Endothelial cell of umbilical vein (primary cell): ENCODE data around the gene IDNK. TPM values are rescaled to one million over a fixed set of nuclear protein-coding genes. Genes with fewer than 3 reads are reported as not detected.

Experiments used
- polyA plus RNA-seq, 4 experiments: library from polyadenylated mRNA; depleted of rRNA in 3 of 4; stranded (reverse) in 3 of 4; unstranded in 1 of 4; fragments of >200 nt; gene quantifications; 2 replicates each; pipeline versions ENCODE4 v1.2.1 to v1.2.3, GENCODE V29; 2011 to 2012; ENCODE audit warnings: missing spikeins in 1 of 4
- small RNA-seq: library from RNA; depleted of rRNA; stranded (forward); fragments of <200 nt; gene quantifications from one replicate; pipeline ENCODE3, GENCODE V24; 2012; ENCODE audit warnings: low replicate concordance, low read depth; ENCODE audit not compliant: insufficient read depth, insufficient read length
- total RNA-seq: library from RNA; stranded (reverse); gene quantifications from 2 replicates; pipeline ENCODE4 v1.2.3, GENCODE V29; 2021

The IDNK gene
- total and polyA plus RNA-seq, 2 donors (not counting 3 experiments of a cell fraction or from before 2014, with no cell fraction given): 2.7 to 4.5 TPM

Small RNA genes within 50 kb of the gene (small RNA-seq; reads per million reads assigned to genes)
- gene RNU4-15P: not detected

Other genes with a start within 250 kb of the IDNK start
- gene FRMD3, start 84.7 kb upstream of the IDNK start, total RNA-seq: 6.1 and 7.3 TPM in 2 replicates
- 2.0 and 3.0 TPM in 2 replicates for gene FRMD3, start 84.7 kb upstream of the IDNK start, polyA plus RNA-seq
- 101 and 110 TPM in 2 replicates for gene UBQLN1, start 84.8 kb downstream of the IDNK start, total RNA-seq
- gene UBQLN1, start 84.8 kb downstream of the IDNK start, polyA plus RNA-seq: 61.1 and 66.1 TPM in 2 replicates
- gene GKAP1, start 194.6 kb downstream of the IDNK start, total RNA-seq: 2.5 and 2.6 TPM in 2 replicates
- gene GKAP1, start 194.6 kb downstream of the IDNK start, polyA plus RNA-seq: 0.51 and 1.3 TPM in 2 replicates